Stimulated activated CD8-positive, alpha-beta memory T cell treated with anti-CD3 and anti-CD28 coated beads, Interleukin-12 subunit alpha, Interleukin-12 subunit beta, amount 100 ng/mL, for 24 hours (primary cell): Measurements from ENCODE around the gene ADPRM.
"Not testable (repeated sequence)": the region's sequence is repeated elsewhere in the genome, so short reads cannot be mapped to it uniquely, and the experiment has no call there.

Source experiments
- DNase-seq: peaks from one replicate; pipeline ENCODE4 v3.0.0-alpha.2; 2020; ENCODE audit errors: extremely low read depth

Gene ADPRM

DNA sequence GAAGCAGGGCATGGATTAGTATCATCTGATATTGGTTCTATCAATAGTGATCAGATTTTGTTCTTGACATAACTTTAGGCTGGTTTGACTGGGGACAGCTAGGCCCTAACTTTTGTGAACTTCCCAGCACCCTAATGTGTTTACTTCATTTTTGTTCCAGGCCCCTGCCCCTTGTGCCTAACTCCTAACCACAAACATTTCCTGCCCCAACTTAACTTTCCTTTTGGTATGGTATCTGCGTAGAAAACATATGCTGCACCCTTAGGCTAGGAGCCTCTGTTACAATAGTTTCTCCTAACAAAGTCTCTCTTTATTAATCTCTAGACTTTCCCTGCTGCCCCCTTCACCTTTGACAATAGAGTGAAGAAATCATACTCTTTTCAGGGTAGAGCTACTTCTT, 2.5 kb downstream of the ADPRM start:
- DNase-seq, result no peak

DNA sequence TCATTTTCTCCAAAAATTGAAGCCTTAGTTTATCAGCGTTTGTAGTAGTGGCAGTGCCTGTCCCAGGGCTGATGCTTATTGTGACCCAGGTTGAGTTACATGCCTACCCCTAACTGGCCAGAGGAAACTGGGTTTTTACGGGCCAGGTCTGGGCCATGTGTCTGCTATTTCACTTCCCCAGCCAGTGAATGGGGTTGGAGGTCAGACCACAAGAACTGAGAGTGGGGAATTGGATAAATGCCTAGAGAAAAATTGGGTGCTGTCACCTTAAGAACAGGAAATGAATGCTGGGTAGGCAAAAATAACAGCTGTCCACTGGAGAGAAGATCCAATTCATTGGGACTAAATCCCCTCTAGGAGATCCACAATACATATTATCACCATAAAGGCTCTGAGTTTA, 5.2 kb downstream of the ADPRM start:
- DNase-seq, result no peak

DNA sequence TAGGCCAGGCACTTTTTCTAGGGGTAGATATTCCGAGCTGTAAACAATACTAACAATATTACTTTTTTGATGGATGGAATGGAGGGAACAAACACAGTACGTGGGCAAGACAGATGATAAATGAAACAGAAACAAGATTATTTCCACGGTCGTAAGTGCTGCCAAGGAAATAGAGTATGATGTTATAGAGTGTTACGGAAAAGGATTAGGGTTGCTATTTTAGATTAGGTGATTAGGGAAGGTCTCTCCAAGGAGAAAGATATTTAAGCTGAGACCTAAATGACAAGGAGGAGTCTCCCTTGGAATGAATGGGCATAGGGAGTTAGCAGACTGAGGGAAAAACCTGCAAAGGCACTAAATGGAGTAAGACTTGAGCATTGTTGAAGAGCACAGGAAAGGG, 8.3 kb downstream of the ADPRM start:
- no peak for DNase-seq

DNA sequence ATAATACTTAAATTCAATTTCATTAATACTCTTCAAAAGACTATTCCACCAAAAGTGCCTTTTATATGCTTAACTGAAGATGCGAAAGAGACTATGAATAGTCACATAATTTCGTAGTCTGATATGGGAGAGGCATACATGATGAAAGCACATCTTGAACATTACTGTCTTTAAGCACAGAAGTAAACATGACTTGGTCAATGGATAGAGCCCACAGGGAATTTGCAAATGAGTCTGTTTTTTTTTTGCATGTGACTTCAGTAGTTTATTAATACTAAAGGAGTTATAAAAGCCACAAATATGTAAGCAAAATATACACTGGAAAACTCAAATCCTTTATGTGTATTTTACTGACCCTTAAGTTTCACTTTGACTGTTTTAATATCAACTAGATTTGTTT, 15.9 kb downstream of the ADPRM start:
- no peak for DNase-seq

DNA sequence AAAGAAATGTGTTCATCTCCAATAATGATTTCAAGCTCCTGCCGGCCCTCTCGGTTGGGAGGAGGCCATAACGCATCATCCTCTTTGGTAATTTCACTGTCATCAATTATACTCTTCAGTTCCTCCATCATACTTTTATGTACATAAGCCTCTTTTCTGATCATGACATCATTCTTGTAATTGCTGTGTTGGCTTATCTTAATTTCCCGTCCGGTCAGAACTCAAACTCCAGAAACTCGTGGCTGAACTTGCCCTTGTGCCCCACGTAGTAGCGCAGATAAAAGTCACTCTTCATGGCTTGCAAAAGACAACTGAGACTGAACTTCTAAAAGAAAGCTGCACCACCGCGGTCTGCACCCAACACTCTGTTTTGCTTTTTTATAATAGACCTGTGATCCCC, 18.8 kb downstream of the ADPRM start:
- no peak for DNase-seq

DNA sequence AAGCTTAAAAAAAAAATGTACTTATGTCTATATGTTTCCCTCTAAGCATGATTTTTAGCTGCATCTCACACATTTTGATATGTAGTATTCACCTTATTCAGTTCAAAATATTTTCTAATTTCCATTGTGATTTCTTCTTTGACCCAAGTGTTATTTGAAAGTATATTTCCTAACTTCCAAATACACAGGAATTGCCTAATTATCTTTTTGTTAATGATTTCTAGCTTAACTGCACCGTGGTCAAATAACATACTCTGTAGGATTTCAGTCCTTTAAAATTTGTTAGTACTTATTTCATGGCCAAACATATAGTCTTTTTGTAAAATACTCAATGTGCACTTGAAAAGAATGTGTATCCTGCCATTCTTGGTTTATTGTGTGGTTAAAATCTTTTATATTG, 21.2 kb downstream of the ADPRM start:
- DNase-seq, result no peak

DNA sequence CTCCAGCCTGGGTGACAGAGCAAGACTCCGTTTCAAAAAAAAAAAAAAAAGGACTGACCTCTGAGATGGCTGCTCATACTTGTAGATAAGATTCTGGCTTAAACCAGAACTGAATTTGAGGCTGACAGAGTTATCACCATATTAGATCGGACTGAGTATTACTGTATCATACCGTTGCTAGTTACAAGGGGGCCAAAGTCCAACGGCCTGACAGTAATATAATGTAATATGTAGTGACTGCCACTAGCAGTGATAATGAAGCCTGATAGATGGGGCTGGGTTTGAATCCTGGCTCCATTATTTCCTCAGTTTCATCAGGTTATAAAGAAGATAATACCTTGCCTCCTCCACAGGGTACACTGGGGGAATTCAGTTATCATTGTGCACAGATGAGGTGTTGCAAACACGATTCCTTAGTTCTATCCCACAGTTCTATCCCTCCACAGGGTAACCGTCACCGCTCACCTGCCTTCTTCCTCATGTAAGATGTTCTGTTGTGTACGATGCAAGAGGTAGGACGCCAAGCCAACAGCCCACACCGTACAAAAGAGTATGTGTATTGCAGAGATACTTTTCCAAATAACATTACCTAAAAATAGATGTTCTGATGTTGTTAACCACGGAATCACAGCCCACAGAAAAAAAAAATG, 27.3 kb downstream of the ADPRM start:
- DNase-seq, result no peak

DNA sequence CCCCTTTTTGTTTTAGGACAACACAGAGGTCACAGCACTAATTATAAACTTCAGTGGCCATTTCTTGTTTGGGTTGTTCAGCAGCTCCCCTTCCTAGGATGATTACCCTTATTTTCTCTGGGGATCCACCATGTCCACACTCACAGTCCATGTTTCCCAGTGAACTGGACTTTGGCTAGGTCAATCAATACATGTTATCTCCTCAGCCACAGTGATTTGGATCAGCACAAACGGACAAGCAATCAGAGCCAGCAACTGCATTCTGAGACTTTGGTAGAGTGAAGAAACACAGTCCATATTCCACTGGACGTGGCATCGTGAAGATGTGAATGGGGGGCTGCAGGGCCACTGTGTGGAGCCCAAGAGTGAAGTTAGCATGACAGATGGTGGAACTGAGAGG, 27.9 kb downstream of the ADPRM start:
- DNase-seq, result no peak

DNA sequence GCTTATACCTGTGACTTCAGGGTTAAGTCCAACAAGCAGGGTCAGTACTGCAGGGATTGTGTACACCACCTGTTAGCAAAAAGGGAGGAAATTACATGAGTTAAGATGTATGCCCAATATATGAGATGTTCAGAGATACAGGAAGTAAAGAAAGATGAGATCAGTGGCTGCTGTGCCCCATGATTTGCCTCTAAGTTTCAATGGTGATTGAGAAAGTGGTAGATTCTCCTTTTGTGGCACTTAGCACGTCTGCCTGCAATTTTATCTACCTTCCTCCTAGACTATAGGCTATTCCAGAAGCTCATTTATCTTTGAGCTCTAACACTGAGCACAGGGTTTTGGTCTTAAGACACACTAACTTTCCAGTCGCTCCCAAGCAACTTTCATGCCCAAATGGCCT, 28.8 kb downstream of the ADPRM start:
- no peak for DNase-seq

DNA sequence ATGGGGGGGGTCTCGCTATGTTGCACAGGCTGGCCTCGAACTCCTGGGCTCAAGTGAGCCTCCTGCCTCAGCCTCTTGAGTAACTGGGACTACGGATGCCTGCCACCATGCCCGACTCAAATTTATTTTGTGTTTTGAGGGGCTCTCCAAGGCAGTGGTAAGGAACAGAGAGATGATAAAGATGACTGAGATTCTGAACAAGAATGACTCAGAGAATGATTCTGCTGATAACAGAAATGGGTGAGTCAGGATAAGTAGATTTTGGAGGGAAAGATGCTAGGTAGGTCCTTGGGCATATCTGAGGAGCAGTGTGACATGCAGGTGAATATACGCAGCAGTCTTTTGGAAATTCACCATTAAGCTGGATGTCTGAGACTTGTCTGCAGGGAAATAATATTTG, 29.8 kb downstream of the ADPRM start:
- DNase-seq, result no peak

DNA sequence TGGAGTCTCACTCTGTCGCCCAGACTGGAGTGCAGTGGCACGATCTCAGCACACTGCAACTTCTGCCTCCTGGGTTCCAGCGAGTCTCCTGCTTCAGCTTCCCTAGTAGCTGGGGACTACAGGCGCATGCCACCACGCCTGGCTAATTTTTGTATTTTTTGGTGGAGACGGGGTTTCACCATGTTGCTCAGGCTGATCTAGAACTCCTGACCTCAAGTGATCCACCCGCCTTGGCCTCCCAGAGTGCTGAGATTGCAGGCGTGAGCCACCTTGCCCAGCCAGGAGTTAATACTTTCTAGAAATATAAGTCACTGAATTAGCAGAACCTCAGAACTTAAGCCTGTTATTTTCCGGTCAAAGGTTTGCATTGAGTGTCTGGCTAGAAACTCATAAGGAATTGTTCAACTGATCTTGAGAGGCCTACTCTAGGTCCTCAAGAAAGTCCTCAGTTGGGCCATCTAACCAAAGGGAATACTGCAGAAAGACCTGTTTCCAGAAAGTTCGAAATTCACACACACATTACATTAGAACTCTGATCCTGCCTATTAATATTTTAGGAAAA, 31.0 kb downstream of the ADPRM start:
- no peak for DNase-seq

DNA sequence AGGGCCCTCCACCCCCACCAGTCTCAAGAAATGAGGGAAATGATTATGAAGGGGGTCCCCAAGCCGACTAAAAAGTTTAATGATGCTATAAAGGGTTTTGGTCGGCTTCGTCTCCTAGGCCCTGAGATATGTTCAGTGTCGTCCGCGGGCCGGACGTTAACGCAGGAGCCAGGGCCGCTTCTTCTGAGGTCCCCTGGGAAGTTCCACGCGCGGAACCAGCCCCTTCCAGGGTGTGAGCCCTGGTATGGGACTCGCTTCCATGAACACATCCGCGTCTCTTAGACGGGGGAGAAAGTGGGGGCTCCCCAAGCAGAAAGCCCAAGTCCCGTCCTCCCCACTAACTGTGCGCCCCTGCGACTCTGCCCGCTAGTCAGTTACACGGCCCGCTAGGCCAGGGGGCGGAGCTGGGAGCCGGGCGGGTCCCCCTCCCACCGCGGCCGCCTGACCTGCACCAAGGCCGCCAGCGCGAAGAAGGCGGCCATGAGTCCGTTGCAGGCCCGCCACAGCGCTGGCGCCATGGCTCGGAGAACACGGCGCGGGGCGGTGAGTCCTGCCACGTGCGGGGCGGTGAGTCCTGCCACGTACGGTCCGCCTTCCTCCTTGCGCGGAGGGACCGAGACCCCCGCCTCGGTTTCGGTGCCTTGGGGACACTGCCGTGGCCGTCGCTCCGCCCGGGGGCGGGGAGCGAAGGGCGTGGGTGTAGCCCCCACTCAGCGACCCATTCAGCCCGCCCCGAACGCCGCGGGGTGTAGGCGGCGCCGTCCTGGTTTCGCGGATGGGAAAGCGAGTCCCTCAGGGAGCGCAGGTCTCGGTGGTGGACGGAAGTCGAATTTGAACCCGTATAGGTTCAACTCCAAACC, 32.2 kb downstream of the ADPRM start, which contains the start of gene TMEM220:
Gene TMEM220 (minus strand): TSS at position 690 of the 860 bp plus-strand sequence. CDS start 172 bp downstream, at position 518.
- no peak for DNase-seq

DNA sequence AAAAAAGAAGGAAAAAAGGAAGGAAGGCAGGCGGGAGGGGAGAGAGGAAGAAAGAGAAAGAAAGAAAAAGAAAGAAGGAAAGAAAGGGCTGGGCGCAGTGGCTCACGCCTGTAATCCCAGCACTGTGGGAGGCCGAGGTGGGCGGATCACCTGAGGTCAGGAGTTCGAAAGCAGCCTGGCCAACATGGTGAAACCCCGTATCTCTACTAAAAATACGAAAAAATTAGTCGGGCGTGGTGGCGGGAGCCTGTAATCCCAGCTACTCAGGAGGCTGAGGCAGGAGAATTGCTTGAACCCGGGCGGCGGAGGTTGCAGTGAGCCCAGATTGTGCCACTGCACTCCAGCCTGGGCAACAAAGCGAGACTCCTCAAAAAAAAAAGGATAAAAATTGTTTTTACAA, 32.9 kb downstream of the ADPRM start:
- not testable (repeated sequence) for DNase-seq

DNA sequence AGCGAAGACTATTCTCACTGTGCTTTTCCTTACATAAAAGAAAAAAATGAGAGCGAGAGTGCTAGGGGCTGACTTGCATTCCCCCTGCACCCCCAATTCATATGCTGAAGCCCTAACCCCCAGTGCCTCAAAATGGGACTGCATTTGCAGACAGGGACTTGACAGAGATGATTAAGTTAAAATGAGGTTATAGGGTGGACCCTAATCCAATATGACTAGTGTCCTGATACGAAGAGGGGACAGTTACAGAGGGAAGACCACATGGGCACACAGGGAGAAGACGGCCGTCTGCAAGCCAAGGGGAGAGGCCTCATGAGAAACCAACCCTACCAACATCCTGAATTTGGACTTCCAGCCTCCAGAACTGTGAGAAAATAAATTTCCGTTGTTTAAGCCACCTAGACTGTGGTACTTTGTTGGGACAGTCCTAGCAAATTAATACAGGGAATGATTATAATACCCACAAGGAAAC, 34.0 kb downstream of the ADPRM start:
- no peak for DNase-seq

DNA sequence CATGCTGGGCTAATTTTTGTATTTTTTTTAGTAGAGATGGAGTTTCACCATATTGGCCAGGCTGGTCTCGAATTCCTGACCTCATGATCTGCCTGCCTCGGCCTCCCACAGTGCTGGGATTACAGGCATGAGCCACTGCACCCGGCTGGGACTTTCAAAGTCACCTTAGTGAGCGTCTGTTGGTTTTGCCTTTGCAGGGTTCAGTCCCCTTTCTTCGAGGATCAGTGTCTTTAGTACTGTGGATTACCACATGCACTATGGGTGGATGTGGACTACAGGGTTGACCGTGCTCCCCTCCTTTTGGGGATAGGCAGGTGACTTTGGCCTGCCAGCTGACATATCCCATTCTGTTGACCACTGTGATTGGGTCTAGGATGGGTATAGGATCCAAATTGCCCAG, 34.7 kb downstream of the ADPRM start:
- not testable (repeated sequence) for DNase-seq

DNA sequence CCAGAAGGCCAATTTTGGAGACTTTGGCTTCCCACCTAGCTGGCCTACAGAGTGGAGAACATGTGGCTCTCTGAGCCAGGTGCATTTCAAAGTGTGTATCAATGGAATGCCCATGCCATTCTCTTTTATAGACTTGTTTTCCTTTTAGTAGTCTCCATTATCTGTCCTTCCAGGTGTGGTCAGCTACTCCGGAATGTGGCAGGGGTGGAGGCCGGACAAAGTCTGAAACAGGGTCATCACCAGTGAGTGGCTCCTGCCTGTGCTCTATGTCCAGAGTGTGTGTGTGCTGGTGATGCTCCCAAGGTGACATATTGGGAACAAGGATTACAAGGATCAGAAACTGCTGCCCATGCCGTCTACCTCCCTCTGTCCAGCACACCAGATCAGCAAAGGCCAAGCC, 36.3 kb downstream of the ADPRM start:
- no peak for DNase-seq

DNA sequence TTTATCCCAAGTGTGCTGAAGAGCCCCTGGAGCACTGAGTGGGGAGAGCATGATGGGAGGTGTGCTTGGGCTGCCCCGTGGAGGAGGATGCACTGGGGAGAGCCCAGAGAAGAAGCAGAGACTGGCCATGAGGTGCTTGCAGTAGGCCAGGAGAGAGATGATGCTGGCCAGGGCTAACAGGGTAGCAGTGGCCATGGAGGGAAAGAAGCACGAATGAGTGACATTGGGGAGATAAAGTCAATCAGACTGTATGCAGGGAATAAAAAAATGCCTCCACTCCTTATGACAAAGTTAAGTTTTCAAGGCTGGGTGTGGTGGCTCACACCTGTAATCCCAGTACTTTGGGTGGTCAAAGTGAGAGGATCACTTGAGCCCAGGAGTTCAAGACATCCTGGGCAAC, 37.9 kb downstream of the ADPRM start:
- DNase-seq, result no peak

DNA sequence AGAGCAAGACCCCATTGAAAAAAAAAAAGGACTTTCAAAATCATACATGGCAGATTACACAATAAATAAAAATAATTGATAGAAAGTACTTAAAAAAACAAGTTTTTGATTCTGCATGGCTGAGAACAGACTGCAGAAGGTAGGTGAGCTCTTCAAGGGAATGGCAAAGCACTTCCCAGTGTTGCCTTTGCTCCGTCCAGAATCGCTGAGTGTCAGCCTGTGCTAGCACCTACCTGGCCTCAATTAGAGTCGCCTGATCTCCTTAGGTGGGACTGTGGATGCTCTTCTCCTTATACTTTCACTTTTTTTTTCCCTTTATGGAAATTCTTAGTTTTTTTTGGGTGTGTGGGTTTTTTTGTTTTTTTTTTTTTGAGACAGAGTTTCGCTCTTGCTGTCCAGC, 38.4 kb downstream of the ADPRM start:
- DNase-seq, result no peak

DNA sequence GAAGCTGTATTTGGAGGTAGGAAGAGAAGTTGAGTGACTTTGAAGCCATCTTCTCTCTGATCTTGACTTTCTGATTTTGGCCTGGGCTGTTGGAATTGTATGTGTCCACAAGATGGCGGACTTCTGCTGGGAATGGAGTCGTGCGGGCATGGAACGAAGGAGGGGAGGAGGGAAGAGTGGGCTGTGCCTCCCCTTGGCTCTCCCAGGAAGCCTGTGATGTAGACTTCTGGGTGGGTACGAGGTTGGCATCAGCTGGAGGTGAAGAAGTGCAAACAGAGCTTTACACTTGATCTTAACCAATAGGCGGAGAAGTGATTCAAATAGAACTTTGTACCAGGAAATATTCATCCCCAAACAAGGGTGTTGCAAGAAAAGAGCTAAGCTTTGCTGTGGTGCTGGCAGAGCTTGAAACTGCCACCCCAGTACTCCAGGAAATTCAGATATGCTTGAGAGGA, 39.8 kb downstream of the ADPRM start:
- DNase-seq, result no peak

DNA sequence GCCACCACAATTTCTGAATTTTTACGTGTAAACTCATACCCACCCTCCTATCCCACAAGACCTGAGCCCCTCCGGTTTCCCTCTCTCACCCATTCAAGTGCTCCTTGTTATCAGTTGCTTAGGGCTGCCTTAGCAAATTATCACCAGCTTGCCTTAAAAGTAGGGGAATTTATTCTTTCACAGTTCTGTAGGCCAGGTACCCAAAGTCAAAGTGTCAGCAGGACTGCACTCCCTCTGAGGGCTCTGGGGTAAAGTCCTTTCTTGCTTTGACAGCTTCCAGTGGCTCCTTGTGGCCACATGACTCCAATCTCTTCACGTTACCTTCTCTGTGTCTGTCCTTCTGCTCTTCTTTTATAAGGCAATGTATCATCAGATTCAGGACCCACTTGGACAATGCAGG, 40.3 kb downstream of the ADPRM start:
- DNase-seq, result no peak

DNA sequence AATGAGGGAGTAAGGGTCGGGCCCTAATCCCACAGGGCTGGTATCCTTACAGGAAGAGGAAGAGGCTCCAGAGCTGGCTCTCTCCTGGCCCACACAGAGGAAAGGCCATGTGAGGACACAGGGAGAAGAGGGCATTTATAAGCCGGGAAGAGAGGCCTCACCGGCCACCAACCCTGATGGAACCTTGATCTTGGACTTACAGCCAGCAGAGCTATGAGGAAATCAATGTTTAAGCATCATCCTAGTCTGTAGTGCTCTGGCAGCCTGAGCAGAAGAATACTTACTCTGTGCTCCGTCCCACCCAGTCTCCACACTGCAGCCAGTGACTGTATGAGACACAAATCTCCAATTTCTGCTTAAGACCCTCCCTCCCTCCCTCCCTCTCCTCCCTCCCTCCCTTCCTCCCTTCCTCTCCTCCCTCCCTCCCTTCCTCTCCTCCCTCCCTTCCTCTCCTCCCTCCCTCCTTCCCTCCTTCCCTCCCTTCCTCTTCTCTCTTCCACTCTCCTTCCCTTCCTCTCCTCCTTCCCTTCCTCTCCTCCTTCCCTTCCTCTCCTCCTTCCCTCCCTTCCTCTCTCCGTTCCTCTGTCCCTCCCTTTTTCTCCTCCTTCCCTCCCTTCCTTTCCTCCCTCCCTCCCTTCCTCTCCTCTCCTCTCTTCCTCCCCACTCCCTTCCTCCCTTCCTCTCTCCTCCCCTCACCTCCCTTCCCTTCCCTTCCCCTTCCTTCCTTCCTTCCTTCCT, 41.3 kb downstream of the ADPRM start:
- DNase-seq, result no peak

DNA sequence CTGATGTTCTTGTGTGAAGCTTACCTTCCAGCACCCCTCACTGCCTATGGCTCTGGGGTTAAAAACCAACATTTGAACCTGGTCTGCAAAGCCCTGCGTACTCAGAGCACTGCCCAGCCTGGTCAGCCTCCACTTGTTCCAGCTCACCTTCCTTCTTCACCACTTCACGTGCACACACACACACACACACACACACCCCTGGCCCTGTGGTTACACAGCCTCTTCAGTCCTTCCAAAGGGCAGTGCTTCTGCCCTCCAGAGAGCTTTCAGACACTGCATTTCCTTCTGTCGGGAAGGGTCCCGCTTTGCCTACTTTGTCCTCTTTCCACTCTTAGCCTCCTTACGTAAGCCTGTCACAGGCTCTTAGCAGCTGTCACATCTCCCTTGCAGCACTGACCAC, 42.0 kb downstream of the ADPRM start:
- no peak for DNase-seq
